HEK293 (cell line): Measurements from ENCODE around the gene UPP1.

ENCODE experiments used
- CTCF ChIA-PET: fragments of 350-600 bp; formaldehyde crosslinking; extraction: SDS; loops from one replicate; lab custom pipeline; 2021; ENCODE audit warnings: antibody characterized with exemption; lab: Yijun Ruan, JAX
- POLR2A ChIA-PET: fragments of 300-600 bp; formaldehyde crosslinking; extraction: SDS; loops from one replicate; lab custom pipeline; 2020; ENCODE audit warnings: antibody characterized with exemption, inconsistent platforms; lab: Yijun Ruan, JAX
- H3K27ac ChIP-seq: fragments of 200-500 bp; sonication (Bioruptor generic); 2 replicates; pipeline ENCODE4 v1.5.1; 2014; ENCODE audit warnings: low read depth, low read length, control low read depth, inconsistent platforms; ENCODE audit errors: extremely low read depth
- H3K36me3 ChIP-seq, 2 experiments: fragments of 200-500 bp in 1 of 2; sonication (Bioruptor generic) in 1 of 2; 1 replicate in 1 of 2; 2 replicates in 1 of 2; pipeline ENCODE4 v1.5.1; 2014 to 2017; ENCODE audit warnings: inconsistent platforms in 2 of 2, low read length in 2 of 2; ENCODE audit not compliant: control insufficient read depth in 2 of 2, insufficient read depth in 1 of 2
- H3K4me1 ChIP-seq: fragments of 200-500 bp; sonication (Bioruptor generic); 2 replicates; pipeline ENCODE4 v1.5.1; 2014; ENCODE audit warnings: mild to moderate bottlenecking, low read length, inconsistent platforms; ENCODE audit not compliant: control insufficient read depth, insufficient read depth
- H3K4me3 ChIP-seq: 2 replicates; pipeline ENCODE4 v1.5.1; 2011; ENCODE audit warnings: low read depth, mild to moderate bottlenecking, control low read depth, low read length, moderate library complexity
- H3K9me3 ChIP-seq: fragments of 200-500 bp; sonication (Bioruptor generic); 2 replicates; pipeline ENCODE4 v1.5.1; 2014; ENCODE audit warnings: low read depth, low read length, inconsistent platforms; ENCODE audit not compliant: control insufficient read depth, insufficient read depth
- HOXD13 ChIP-seq: sonication (generic); formaldehyde crosslinking; IDR thresholded peaks from 2 replicates; pipeline ENCODE4 v1.8.0; 2022; ENCODE audit warnings: missing genetic modification reagents, borderline replicate concordance
- KLF10 ChIP-seq: fragments of 450-650 bp; IDR thresholded peaks from 2 replicates; pipeline ENCODE4 v1.5.1; 2018; ENCODE audit warnings: missing biosample characterization, mild to moderate bottlenecking, missing genetic modification characterization
- KLF17 ChIP-seq: fragments of 450-650 bp; formaldehyde crosslinking; IDR thresholded peaks from 2 replicates; pipeline ENCODE4 v1.5.1; 2016; ENCODE audit warnings: missing biosample characterization, missing genetic modification characterization
- PRDM6 ChIP-seq: fragments of 450-650 bp; formaldehyde crosslinking; IDR thresholded peaks from 2 replicates; pipeline ENCODE4 v1.5.1; 2017; ENCODE audit warnings: missing biosample characterization, missing genetic modification characterization
- SP2 ChIP-seq: fragments of 450-650 bp; formaldehyde crosslinking; IDR thresholded peaks from 2 replicates; pipeline ENCODE4 v1.5.1; 2016; ENCODE audit warnings: missing biosample characterization, missing genetic modification characterization
- TRIM28 ChIP-seq: IDR thresholded peaks from 2 replicates; pipeline ENCODE4 v1.6.1; 2011; ENCODE audit warnings: low read length, control low read depth, borderline replicate concordance
- ZBTB10 ChIP-seq: fragments of 450-650 bp; formaldehyde crosslinking; IDR thresholded peaks from 2 replicates; pipeline ENCODE4 v1.5.1; 2016; ENCODE audit warnings: missing biosample characterization, missing genetic modification characterization
- ZBTB20 ChIP-seq: fragments of 450-650 bp; formaldehyde crosslinking; IDR thresholded peaks from 2 replicates; pipeline ENCODE4 v1.5.1; 2016; ENCODE audit warnings: missing biosample characterization, missing genetic modification characterization
- ZNF148 ChIP-seq: fragments of 450-650 bp; formaldehyde crosslinking; IDR thresholded peaks from 2 replicates; pipeline ENCODE4 v1.5.0; 2017; ENCODE audit warnings: missing biosample characterization, missing genetic modification characterization, borderline replicate concordance
- ZNF23 ChIP-seq: fragments of 450-650 bp; formaldehyde crosslinking; IDR thresholded peaks from 2 replicates; pipeline ENCODE4 v1.5.1; 2016; ENCODE audit warnings: missing biosample characterization, missing genetic modification characterization, borderline replicate concordance
- ZNF274 ChIP-seq, 2 experiments: fragments of 200-500 bp in 1 of 2; fragments of 450-650 bp in 1 of 2; sonication (Bioruptor generic) in 1 of 2; formaldehyde crosslinking in 1 of 2; IDR thresholded peaks; 2 replicates each; pipeline versions ENCODE4 v1.5.1 to v1.6.1; 2014 to 2016; ENCODE audit warnings: borderline replicate concordance in 1 of 2, inconsistent platforms in 1 of 2, low read length in 1 of 2, missing biosample characterization in 1 of 2, missing genetic modification characterization in 1 of 2
- ZNF280D ChIP-seq: fragments of 450-650 bp; formaldehyde crosslinking; IDR thresholded peaks from 2 replicates; pipeline ENCODE4 v1.5.1; 2016; ENCODE audit warnings: missing biosample characterization, missing genetic modification characterization
- ZNF302 ChIP-seq: fragments of 450-650 bp; formaldehyde crosslinking; IDR thresholded peaks from 2 replicates; pipeline ENCODE4 v1.5.1; 2016; ENCODE audit warnings: missing biosample characterization, missing genetic modification characterization, low read depth
- ZNF366 ChIP-seq: fragments of 450-650 bp; formaldehyde crosslinking; conservative IDR thresholded peaks from 2 replicates; pipeline ENCODE4 v1.5.1; 2016; ENCODE audit warnings: missing biosample characterization, missing genetic modification characterization
- ZNF398 ChIP-seq: fragments of 450-650 bp; formaldehyde crosslinking; IDR thresholded peaks from 2 replicates; pipeline ENCODE4 v1.5.1; 2017; ENCODE audit warnings: missing biosample characterization, missing genetic modification characterization
- ZNF555 ChIP-seq: fragments of 450-650 bp; formaldehyde crosslinking; conservative IDR thresholded peaks from 2 replicates; pipeline ENCODE4 v1.5.1; 2017; ENCODE audit warnings: missing biosample characterization, mild to moderate bottlenecking, missing genetic modification characterization, inconsistent platforms
- ZNF621 ChIP-seq: fragments of 450-650 bp; formaldehyde crosslinking; IDR thresholded peaks from 2 replicates; pipeline ENCODE4 v1.5.1; 2017; ENCODE audit warnings: missing biosample characterization, missing genetic modification characterization
- ZNF76 ChIP-seq: fragments of 450-650 bp; formaldehyde crosslinking; IDR thresholded peaks from 2 replicates; pipeline ENCODE4; 2016; ENCODE audit warnings: low read depth, missing biosample characterization, missing genetic modification characterization, borderline replicate concordance
- ZSCAN23 ChIP-seq: fragments of 450-650 bp; formaldehyde crosslinking; IDR thresholded peaks from 2 replicates; pipeline ENCODE4 v1.5.1; 2016; ENCODE audit warnings: missing biosample characterization, missing genetic modification characterization

The UPP1 gene

GRCh38 chr7:48101968-48102367, 12.9 kb downstream of the UPP1 start:
- peaks cover 15 to 78% of the 10 kb centered on the region in 2 experiments for H3K36me3 ChIP-seq
- H3K4me1 ChIP-seq: no peaks in the 10 kb centered on the region
- no peak overlapping the region for H3K27ac ChIP-seq
- H3K9me3 ChIP-seq: no peaks in the 10 kb centered on the region
- ChIA-PET CTCF (interaction anchor here (0.9 to 1.6 kb wide), 5 partner anchors 9 to 133 kb away, joined by 3 to 10 read pairs (median 5); no protein-coding TSS in a partner anchor), POLR2A (interaction anchor here (3.3 kb wide), 1 partner anchor 13 kb away, joined by 11 read pairs; the partner anchor contains the start of gene UPP1)
- no peak overlapping the region for H3K4me3 ChIP-seq
- TF ChIP-seq KLF17 (tag by site-specific recombination) (no peak), ZNF621 (tag by site-specific recombination) (no peak), ZNF555 (tag by site-specific recombination) (no peak), ZNF274 (IDR thresholded peaks at IDR 0.05; ENCODE audit: low read length) (no peak), ZNF274 (tag by site-specific recombination; IDR thresholded peaks at IDR 0.05; ENCODE audit: borderline replicate concordance) (no peak), ZBTB20 (tag by site-specific recombination) (no peak), ZNF76 (no peak), ZNF302 (tag by site-specific recombination) (no peak), ZNF398 (tag by site-specific recombination) (no peak), ZNF366 (tag by site-specific recombination) (no peak), TRIM28 (no peak), KLF10 (no peak), ZNF23 (tag by site-specific recombination) (no peak), HOXD13 (CRISPR knock-in tag) (no peak), PRDM6 (tag by site-specific recombination) (no peak), ZSCAN23 (tag by site-specific recombination) (no peak), ZBTB10 (tag by site-specific recombination) (no peak), ZNF280D (tag by site-specific recombination) (no peak), SP2 (tag by site-specific recombination) (no peak), ZNF148 (tag by site-specific recombination) (no peak)
- TF ChIP-seq, all 188 proteins: peak for 0
